Loucy (cell line): ENCODE results near the gene TLN1.
A peak's percentile ranks its signal among the peaks of the same experiment; 100 is the strongest.

Source experiments
- H2AFZ ChIP-seq: fragments of 200-600 bp; sonication (generic); 2 replicates; pipeline ENCODE4 v1.6.0; 2016; ENCODE audit warnings: antibody characterized with exemption, mild to moderate bottlenecking, low read length, moderate library complexity
- H3F3A ChIP-seq: fragments of 200-600 bp; 2 replicates; pipeline ENCODE4 v1.6.0; 2016; ENCODE audit warnings: antibody characterized with exemption, low read depth, mild to moderate bottlenecking
- H3K27me3 ChIP-seq: fragments of 200-600 bp; sonication (generic); 2 replicates; pipeline ENCODE4 v1.6.1; 2014; ENCODE audit warnings: low read length, mild to moderate bottlenecking; ENCODE audit not compliant: insufficient read depth, poor library complexity, severe bottlenecking
- H3K36me3 ChIP-seq: fragments of 200-600 bp; sonication (generic); 2 replicates; pipeline ENCODE4 v1.6.1; 2016; ENCODE audit warnings: low read length; ENCODE audit not compliant: insufficient read depth
- H3K4me1 ChIP-seq: fragments of 200-600 bp; sonication (generic); 2 replicates; pipeline ENCODE4 v1.5.1; 2014; ENCODE audit warnings: low read length, mild to moderate bottlenecking; ENCODE audit not compliant: insufficient read depth, poor library complexity, severe bottlenecking
- H3K4me2 ChIP-seq: fragments of 200-600 bp; sonication (generic); 2 replicates; pipeline ENCODE4 v1.6.0; 2014; ENCODE audit warnings: antibody characterized with exemption, low read length, low read depth, mild to moderate bottlenecking; ENCODE audit not compliant: poor library complexity, severe bottlenecking
- H3K4me3 ChIP-seq: fragments of 200-600 bp; sonication (generic); 2 replicates; pipeline ENCODE4 v1.5.1; 2014; ENCODE audit warnings: low read length, mild to moderate bottlenecking, mixed read lengths; ENCODE audit not compliant: poor library complexity, severe bottlenecking
- H3K79me2 ChIP-seq: fragments of 200-600 bp; sonication (generic); 2 replicates; pipeline ENCODE4 v1.6.1; 2014; ENCODE audit warnings: low read length; ENCODE audit not compliant: insufficient read depth
- H3K9ac ChIP-seq: fragments of 200-600 bp; sonication (generic); 2 replicates; pipeline ENCODE4 v1.6.0; 2014; ENCODE audit warnings: mild to moderate bottlenecking, low read depth, low read length, moderate library complexity; ENCODE audit not compliant: poor library complexity, severe bottlenecking
- H3K9me2 ChIP-seq: fragments of 200-600 bp; sonication (generic); replicated peaks from 2 replicates; pipeline ENCODE4 v1.6.1; 2016; ENCODE audit warnings: low read depth, low read length, mixed read lengths
- H3K9me3 ChIP-seq: fragments of 200-600 bp; sonication (generic); 2 replicates; pipeline ENCODE4 v1.6.1; 2014; ENCODE audit warnings: mild to moderate bottlenecking, antibody characterized with exemption, low read length, low read depth; ENCODE audit not compliant: insufficient read depth
- H4K20me1 ChIP-seq: fragments of 200-600 bp; sonication (generic); 2 replicates; pipeline ENCODE4 v1.6.0; 2014; ENCODE audit warnings: antibody characterized with exemption, low read length, mild to moderate bottlenecking; ENCODE audit not compliant: insufficient read depth, poor library complexity, severe bottlenecking
- EZH2phosphoT487 ChIP-seq: fragments of 200-600 bp; IDR thresholded peaks from 2 replicates; pipeline ENCODE4 v1.6.1; 2018; ENCODE audit warnings: antibody characterized with exemption, mild to moderate bottlenecking, moderate library complexity, borderline replicate concordance
- TF ChIP-seq, protein P1 (sequence below): fragments of 200-600 bp; sonication (generic); conservative IDR thresholded peaks from 2 replicates; pipeline ENCODE4 v1.5.1; 2014; ENCODE audit warnings: mild to moderate bottlenecking, antibody characterized with exemption, low read length

The TLN1 gene

DNA sequence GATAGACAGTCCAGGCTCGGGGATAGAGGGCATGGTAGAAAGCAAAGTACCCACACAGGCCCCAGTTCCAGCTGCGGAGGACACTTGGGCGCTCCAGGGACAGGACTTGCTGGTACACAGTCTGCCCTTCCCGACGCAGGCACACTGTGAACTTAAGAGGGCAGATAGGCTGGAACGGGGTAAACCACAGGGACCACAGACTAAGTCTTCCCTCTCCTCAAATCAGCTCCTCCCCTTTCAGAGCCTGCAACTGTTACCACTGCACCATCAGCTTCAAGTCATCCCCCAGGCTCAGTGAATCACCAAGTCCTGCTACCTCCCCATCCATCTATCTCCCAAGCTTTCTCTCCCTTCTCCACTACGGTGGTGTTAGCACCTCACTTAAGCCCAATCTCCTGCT is 9.7 kb upstream of the TLN1 start:
- no peak overlapping the region for H3K4me3 ChIP-seq
- H3K9ac ChIP-seq, result no peak overlapping the region
- TF ChIP-seq EZH2phosphoT487, result no peak
- TF ChIP-seq, protein P1, sequence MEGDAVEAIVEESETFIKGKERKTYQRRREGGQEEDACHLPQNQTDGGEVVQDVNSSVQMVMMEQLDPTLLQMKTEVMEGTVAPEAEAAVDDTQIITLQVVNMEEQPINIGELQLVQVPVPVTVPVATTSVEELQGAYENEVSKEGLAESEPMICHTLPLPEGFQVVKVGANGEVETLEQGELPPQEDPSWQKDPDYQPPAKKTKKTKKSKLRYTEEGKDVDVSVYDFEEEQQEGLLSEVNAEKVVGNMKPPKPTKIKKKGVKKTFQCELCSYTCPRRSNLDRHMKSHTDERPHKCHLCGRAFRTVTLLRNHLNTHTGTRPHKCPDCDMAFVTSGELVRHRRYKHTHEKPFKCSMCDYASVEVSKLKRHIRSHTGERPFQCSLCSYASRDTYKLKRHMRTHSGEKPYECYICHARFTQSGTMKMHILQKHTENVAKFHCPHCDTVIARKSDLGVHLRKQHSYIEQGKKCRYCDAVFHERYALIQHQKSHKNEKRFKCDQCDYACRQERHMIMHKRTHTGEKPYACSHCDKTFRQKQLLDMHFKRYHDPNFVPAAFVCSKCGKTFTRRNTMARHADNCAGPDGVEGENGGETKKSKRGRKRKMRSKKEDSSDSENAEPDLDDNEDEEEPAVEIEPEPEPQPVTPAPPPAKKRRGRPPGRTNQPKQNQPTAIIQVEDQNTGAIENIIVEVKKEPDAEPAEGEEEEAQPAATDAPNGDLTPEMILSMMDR, result no peak
- H4K20me1 ChIP-seq, result peaks cover 18% of the 10 kb centered on the region
- peaks cover 24% of the 10 kb centered on the region for H3K4me1 ChIP-seq
- peak overlapping the region; percentile 17 for H3K4me2 ChIP-seq
- peaks cover 30% of the 10 kb centered on the region for H3K79me2 ChIP-seq
- no peak overlapping the region for H2AFZ ChIP-seq
- H3K9me3 ChIP-seq, result no peaks in the 10 kb centered on the region
- no peaks in the 10 kb centered on the region for H3F3A ChIP-seq
- H3K9me2 ChIP-seq, result no peaks in the 10 kb centered on the region
- H3K36me3 ChIP-seq, result peaks cover 44% of the 10 kb centered on the region; the same call in 1 of the 2 replicates
- no peaks in the 10 kb centered on the region for H3K27me3 ChIP-seq

DNA sequence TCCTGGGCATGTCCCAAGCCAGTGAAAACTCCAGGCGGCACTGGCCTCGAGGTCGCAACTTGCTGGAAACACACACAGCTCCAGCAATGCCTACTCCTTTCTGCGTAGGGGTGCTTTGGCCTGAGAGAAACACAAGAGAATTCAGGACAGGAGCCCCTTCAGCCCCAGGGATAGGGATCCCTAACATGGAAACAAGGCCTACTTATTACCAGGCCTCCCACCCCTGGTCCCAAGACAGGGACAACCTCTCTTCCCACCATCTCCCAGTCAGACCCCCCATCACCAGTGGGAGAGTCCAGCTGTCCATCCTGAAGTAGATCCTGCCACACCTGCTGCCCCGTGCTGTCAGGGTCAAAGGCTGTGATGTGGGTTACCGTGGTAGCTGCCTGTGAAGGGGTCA is 8.2 kb upstream of the TLN1 start:
- H3K79me2 ChIP-seq, result peaks cover 15% of the 10 kb centered on the region; the same call in 1 of the 2 replicates
- H3K4me2 ChIP-seq, result no peak overlapping the region
- H3K4me3 ChIP-seq, result no peak overlapping the region
- peaks cover 15% of the 10 kb centered on the region for H3K4me1 ChIP-seq
- no peaks in the 10 kb centered on the region for H3K27me3 ChIP-seq
- H3F3A ChIP-seq, result no peaks in the 10 kb centered on the region
- H2AFZ ChIP-seq, result no peak overlapping the region
- H3K9me2 ChIP-seq, result no peaks in the 10 kb centered on the region
- peaks cover 8% of the 10 kb centered on the region for H4K20me1 ChIP-seq
- peaks cover 56% of the 10 kb centered on the region; the same call in 1 of the 2 replicates for H3K36me3 ChIP-seq
- TF ChIP-seq, protein P1, result no peak
- TF ChIP-seq EZH2phosphoT487, result no peak
- H3K9me3 ChIP-seq, result no peaks in the 10 kb centered on the region
- H3K9ac ChIP-seq, result no peak overlapping the region

DNA sequence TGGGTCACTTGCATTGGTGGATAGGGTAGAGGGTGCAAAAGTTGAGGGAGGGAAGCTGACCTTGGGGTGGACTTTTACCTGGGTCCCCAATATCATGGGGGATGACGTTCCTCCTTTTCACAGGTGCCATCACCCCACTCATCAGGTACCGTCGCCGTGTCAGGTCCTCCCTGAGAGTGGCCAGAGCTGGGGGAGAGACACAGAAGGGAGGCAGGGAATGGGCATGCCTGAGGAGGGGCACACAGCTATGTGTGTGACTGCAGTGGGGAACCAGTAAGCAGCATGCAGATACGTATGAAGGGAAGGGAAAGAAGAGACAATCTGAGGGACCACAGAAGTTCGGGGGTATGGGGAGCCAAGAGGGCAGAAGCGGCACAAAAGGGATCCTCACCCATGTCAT is 6.9 kb upstream of the TLN1 start:
- Histone ChIP-seq H3K36me3 (peaks cover 58% of the 10 kb centered on the region; the same call in 1 of the 2 replicates), H3K4me1 (peaks cover 15% of the 10 kb centered on the region), H3K9me3 (no peaks in the 10 kb centered on the region), H3F3A (no peaks in the 10 kb centered on the region), H3K9ac (no peak overlapping the region), H3K27me3 (no peaks in the 10 kb centered on the region), H3K9me2 (no peaks in the 10 kb centered on the region), H3K4me3 (no peak overlapping the region), H4K20me1 (peaks cover 12% of the 10 kb centered on the region), H3K79me2 (peaks cover 15% of the 10 kb centered on the region), H3K4me2 (no peak overlapping the region), H2AFZ (no peak overlapping the region)
- TF ChIP-seq, protein P1, result no peak
- no peak for TF ChIP-seq EZH2phosphoT487
